Urinary bladder (tissue), 4 donors: Measurements from ENCODE around the gene UST. TPM values are rescaled to one million over a fixed set of nuclear protein-coding genes. Genes with fewer than 3 reads are reported as not detected.

Experiments used
- DNase-seq: peaks from one replicate; pipeline ENCODE4 v3.0.0-alpha.2; 2015; ENCODE audit errors: extremely low spot score
- H3K27ac ChIP-seq: one replicate; pipeline ENCODE4 v1.5.1; 2013; ENCODE audit warnings: low read depth, mild to moderate bottlenecking, moderate library complexity
- H3K36me3 ChIP-seq: one replicate; pipeline ENCODE4 v1.6.1; 2013; ENCODE audit warnings: mild to moderate bottlenecking, moderate library complexity; ENCODE audit not compliant: insufficient read depth
- H3K4me1 ChIP-seq: one replicate; pipeline ENCODE4 v1.6.1; 2013; ENCODE audit warnings: mild to moderate bottlenecking, moderate library complexity; ENCODE audit not compliant: insufficient read depth
- H3K4me3 ChIP-seq: one replicate; pipeline ENCODE4 v1.5.1; 2013; ENCODE audit warnings: low read depth, low read length
- WGBS: extraction: QIAGEN DNeasy Blood & Tissue Kit; methylation state at CpG from one replicate; pipeline ENCODE4 v1.1.7; 2013; 5-methylcytosine and 5-hydroxymethylcytosine counted together
- polyA plus RNA-seq: library from polyadenylated mRNA; stranded (reverse); fragments of 200-250 nt; gene quantifications from one replicate; pipeline ENCODE4 v1.2.3, GENCODE V29; 2013
- total RNA-seq: library from RNA; depleted of rRNA; stranded (reverse); fragments of >200 nt; gene quantifications from one replicate; pipeline ENCODE4 v1.2.3, GENCODE V29; 2014
- donor health status: healthy with polysubstance abuse.
- donor health status: healthy.

Gene UST
- total and polyA plus RNA-seq, 2 donors, result 12.4 to 27.8 TPM

GRCh38 chr6:148713033-148713738 lies 33.6 kb upstream of the UST start:
- no peak overlapping the region for H3K4me3 ChIP-seq
- no peak overlapping the region for H3K27ac ChIP-seq
- WGBS, result 97% methylated on average over 1 of the region's 1 CpG
- no peaks in the 10 kb centered on the region for H3K4me1 ChIP-seq
- DNase-seq, result no peak
- no peaks in the 10 kb centered on the region for H3K36me3 ChIP-seq

GRCh38 chr6:148713921-148714320 lies 32.9 kb upstream of the UST start:
- WGBS, result 23% methylated on average over 1 of the region's 1 CpG
- no peak for DNase-seq
- no peak overlapping the region for H3K27ac ChIP-seq

GRCh38 chr6:148716811-148717210 lies 30.0 kb upstream of the UST start:
- Histone ChIP-seq H3K36me3 (no peaks in the 10 kb centered on the region), H3K27ac (no peak overlapping the region), H3K4me1 (peaks cover 3% of the 10 kb centered on the region), H3K4me3 (no peak overlapping the region)
- WGBS, result 0% methylated on average over 1 of the region's 1 CpG
- DNase-seq, result no peak

More at GRCh38 chr6:148713921-148714320, 32.9 kb upstream of the UST start:
- Histone ChIP-seq H3K4me1 (no peaks in the 10 kb centered on the region), H3K4me3 (no peak overlapping the region), H3K36me3 (no peaks in the 10 kb centered on the region)

- Histone ChIP-seq H3K4me3 (no peak overlapping the region), H3K27ac (no peak overlapping the region), H3K36me3 (no peaks in the 10 kb centered on the region), H3K4me1 (peaks cover 3% of the 10 kb centered on the region)
- WGBS, result 67% methylated on average over 3 of the region's 3 CpGs
- DNase-seq, result no peak
Observed at GRCh38 chr6:148720406-148720805, 26.4 kb upstream of the UST start.

GRCh38 chr6:148720897-148721296 lies 25.9 kb upstream of the UST start:
- DNase-seq, result no peak
- peaks cover 3% of the 10 kb centered on the region for H3K4me1 ChIP-seq
- H3K4me3 ChIP-seq, result no peak overlapping the region
- no peak overlapping the region for H3K27ac ChIP-seq
- H3K36me3 ChIP-seq, result no peaks in the 10 kb centered on the region
- 90% methylated on average over 2 of the region's 2 CpGs for WGBS

GRCh38 chr6:148723484-148723883 lies 23.3 kb upstream of the UST start:
- WGBS, result 28% methylated on average over 1 of the region's 1 CpG
- DNase-seq, result no peak
- no peak overlapping the region for H3K27ac ChIP-seq
- no peak overlapping the region for H3K4me3 ChIP-seq
- no peaks in the 10 kb centered on the region for H3K36me3 ChIP-seq
- H3K4me1 ChIP-seq, result peaks cover 3% of the 10 kb centered on the region

GRCh38 chr6:148724428-148724827 lies 22.4 kb upstream of the UST start:
- Histone ChIP-seq H3K36me3 (no peaks in the 10 kb centered on the region), H3K4me3 (no peak overlapping the region), H3K4me1 (peaks cover 3% of the 10 kb centered on the region), H3K27ac (no peak overlapping the region)
- no peak for DNase-seq

GRCh38 chr6:148727104-148727503 lies 19.7 kb upstream of the UST start:
- WGBS, result 96% methylated on average over 1 of the region's 1 CpG

GRCh38 chr6:148735989-148736388 lies 10.8 kb upstream of the UST start:
- Histone ChIP-seq H3K36me3 (no peaks in the 10 kb centered on the region), H3K4me3 (no peak overlapping the region), H3K27ac (no peak overlapping the region), H3K4me1 (no peaks in the 10 kb centered on the region)
- 93% methylated on average over 2 of the region's 2 CpGs for WGBS
- no peak for DNase-seq

More at GRCh38 chr6:148727104-148727503, 19.7 kb upstream of the UST start:
- no peak overlapping the region for H3K4me3 ChIP-seq
- DNase-seq, result no peak
- no peaks in the 10 kb centered on the region for H3K4me1 ChIP-seq
- H3K27ac ChIP-seq, result no peak overlapping the region
- no peaks in the 10 kb centered on the region for H3K36me3 ChIP-seq

GRCh38 chr6:148736774-148737412 lies 9.9 kb upstream of the UST start:
- no peak for DNase-seq
- no peaks in the 10 kb centered on the region for H3K4me1 ChIP-seq
- H3K4me3 ChIP-seq, result no peak overlapping the region
- H3K27ac ChIP-seq, result no peak overlapping the region
- no peaks in the 10 kb centered on the region for H3K36me3 ChIP-seq
- 91% methylated on average over 5 of the region's 5 CpGs for WGBS

GRCh38 chr6:148737806-148738205 lies 9.0 kb upstream of the UST start:
- Histone ChIP-seq H3K27ac (no peak overlapping the region), H3K36me3 (no peaks in the 10 kb centered on the region), H3K4me1 (no peaks in the 10 kb centered on the region), H3K4me3 (no peak overlapping the region)
- DNase-seq, result no peak
- 94% methylated on average over 4 of the region's 4 CpGs for WGBS

GRCh38 chr6:148738946-148739821 lies 7.6 kb upstream of the UST start:
- H3K4me1 ChIP-seq, result no peaks in the 10 kb centered on the region
- DNase-seq, result no peak
- H3K4me3 ChIP-seq, result no peak overlapping the region
- no peak overlapping the region for H3K27ac ChIP-seq
- no peaks in the 10 kb centered on the region for H3K36me3 ChIP-seq
- 93% methylated on average over 14 of the region's 14 CpGs for WGBS

- no peaks in the 10 kb centered on the region for H3K4me1 ChIP-seq
- no peak for DNase-seq
- H3K4me3 ChIP-seq, result no peak overlapping the region
- H3K27ac ChIP-seq, result no peak overlapping the region
- H3K36me3 ChIP-seq, result no peaks in the 10 kb centered on the region
- WGBS, result 81% methylated on average over 3 of the region's 3 CpGs
Observed at GRCh38 chr6:148739822-148740128, 7.1 kb upstream of the UST start.

- Histone ChIP-seq H3K4me1 (no peaks in the 10 kb centered on the region), H3K36me3 (no peaks in the 10 kb centered on the region), H3K27ac (no peak overlapping the region), H3K4me3 (no peak overlapping the region)
- no peak for DNase-seq
- WGBS, result 73% methylated on average over 4 of the region's 4 CpGs
Observed at GRCh38 chr6:148743476-148743875, 3.4 kb upstream of the UST start.
